Smooth muscle cell (in vitro differentiated cells): ENCODE measurements around the gene PCNT. TPM values are rescaled to one million over a fixed set of nuclear protein-coding genes. Genes with fewer than 3 reads are reported as not detected.

Source experiments
- DNase-seq: peaks from one replicate; lab custom pipeline; 2025; ENCODE audit not compliant: unreplicated experiment; lab: John Stamatoyannopoulos, UW
- H2AFZ ChIP-seq: fragments of 200-600 bp; sonication (generic); 2 replicates; pipeline ENCODE4 v1.6.0; 2016; ENCODE audit warnings: antibody characterized with exemption, low read depth, mild to moderate bottlenecking
- H3F3A ChIP-seq: fragments of 200-600 bp; sonication (generic); 2 replicates; pipeline ENCODE4 v1.6.0; 2017; ENCODE audit warnings: antibody characterized with exemption, low read depth
- H3K27ac ChIP-seq: fragments of 200-600 bp; sonication (generic); 2 replicates; pipeline ENCODE4 v1.5.1; 2016; ENCODE audit warnings: low read depth, mild to moderate bottlenecking
- H3K27me3 ChIP-seq: fragments of 200-600 bp; sonication (generic); 2 replicates; pipeline ENCODE4 v1.6.1; 2016; ENCODE audit warnings: low read depth, mild to moderate bottlenecking
- H3K36me3 ChIP-seq: fragments of 200-600 bp; sonication (generic); 2 replicates; pipeline ENCODE4 v1.5.1; 2016; ENCODE audit warnings: low read depth
- H3K4me1 ChIP-seq: fragments of 200-600 bp; sonication (generic); 2 replicates; pipeline ENCODE4 v1.5.1; 2016; ENCODE audit warnings: low read depth
- H3K4me2 ChIP-seq: fragments of 200-600 bp; sonication (generic); 2 replicates; pipeline ENCODE4 v1.6.0; 2016; ENCODE audit warnings: mild to moderate bottlenecking
- H3K4me3 ChIP-seq: fragments of 200-600 bp; sonication (generic); 2 replicates; pipeline ENCODE4 v1.5.1; 2016; ENCODE audit warnings: mild to moderate bottlenecking
- H3K79me2 ChIP-seq: fragments of 200-600 bp; sonication (generic); 2 replicates; pipeline ENCODE4 v1.6.0; 2016; ENCODE audit warnings: low read depth, mild to moderate bottlenecking
- H3K9ac ChIP-seq: fragments of 200-600 bp; sonication (generic); 2 replicates; pipeline ENCODE4 v1.6.0; 2016; ENCODE audit warnings: low read depth
- H3K9me3 ChIP-seq: fragments of 200-600 bp; sonication (generic); replicated peaks from 2 replicates; pipeline ENCODE4 v1.5.1; 2016; ENCODE audit warnings: low read depth
- H4K20me1 ChIP-seq: fragments of 200-600 bp; sonication (generic); 2 replicates; pipeline ENCODE4 v1.6.0; 2016; ENCODE audit warnings: low read depth
- WGBS: methylation state at CpG from one replicate; pipeline ENCODE4 v1.1.7; 2016; ENCODE audit warnings: low lambda C conversion rate; 5-methylcytosine and 5-hydroxymethylcytosine counted together
- polyA plus RNA-seq: library from polyadenylated mRNA; unstranded; fragments of >200 nt; fragmentation: Nextera tagmentation; extraction: Ambion mirVana; gene quantifications from 2 replicates; pipeline ENCODE4 v1.2.1, GENCODE V29; 2016
- total RNA-seq: library from RNA; depleted of rRNA; stranded (reverse); fragments of >200 nt; gene quantifications from 2 replicates; pipeline ENCODE4 v1.2.3, GENCODE V29; 2014
- TF ChIP-seq, protein P1 (sequence below): fragments of 200-600 bp; sonication (generic); IDR thresholded peaks from 2 replicates; pipeline ENCODE4 v1.5.1; 2017; ENCODE audit warnings: borderline replicate concordance, mild to moderate bottlenecking, antibody characterized with exemption; ENCODE audit not compliant: insufficient read depth, poor library complexity, severe bottlenecking

The PCNT gene
- total and polyA plus RNA-seq, 2 experiments from 2014 or later = 9.3 to 10.8 TPM

DNA sequence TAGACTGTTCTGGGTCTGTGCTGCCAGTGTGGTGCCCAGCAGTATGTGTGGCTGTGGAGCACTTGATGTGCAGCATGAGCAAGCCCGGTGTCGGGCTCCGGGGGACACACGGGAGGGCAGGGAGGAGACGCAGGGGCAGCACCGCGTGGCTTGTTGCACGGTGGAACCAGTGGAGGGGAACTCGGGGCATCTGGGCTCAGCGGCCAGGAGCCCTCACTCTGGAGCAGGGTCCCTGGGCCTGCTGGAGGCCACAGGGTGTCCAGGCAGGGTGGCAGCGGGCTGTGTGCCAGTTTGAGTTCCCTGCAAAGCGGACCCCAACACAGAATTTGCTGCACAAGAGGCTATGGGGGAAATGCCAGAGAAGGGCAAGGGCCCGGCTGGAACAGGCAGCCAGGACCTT is 30.6 kb downstream of the PCNT start:
- H4K20me1 ChIP-seq = no peaks in the 10 kb centered on the region
- no peaks in the 10 kb centered on the region for H3K9me3 ChIP-seq
- H2AFZ ChIP-seq = no peak overlapping the region
- H3K4me3 ChIP-seq = no peak overlapping the region
- H3K4me2 ChIP-seq = no peak overlapping the region
- H3K4me1 ChIP-seq = no peaks in the 10 kb centered on the region
- TF ChIP-seq, protein P1, sequence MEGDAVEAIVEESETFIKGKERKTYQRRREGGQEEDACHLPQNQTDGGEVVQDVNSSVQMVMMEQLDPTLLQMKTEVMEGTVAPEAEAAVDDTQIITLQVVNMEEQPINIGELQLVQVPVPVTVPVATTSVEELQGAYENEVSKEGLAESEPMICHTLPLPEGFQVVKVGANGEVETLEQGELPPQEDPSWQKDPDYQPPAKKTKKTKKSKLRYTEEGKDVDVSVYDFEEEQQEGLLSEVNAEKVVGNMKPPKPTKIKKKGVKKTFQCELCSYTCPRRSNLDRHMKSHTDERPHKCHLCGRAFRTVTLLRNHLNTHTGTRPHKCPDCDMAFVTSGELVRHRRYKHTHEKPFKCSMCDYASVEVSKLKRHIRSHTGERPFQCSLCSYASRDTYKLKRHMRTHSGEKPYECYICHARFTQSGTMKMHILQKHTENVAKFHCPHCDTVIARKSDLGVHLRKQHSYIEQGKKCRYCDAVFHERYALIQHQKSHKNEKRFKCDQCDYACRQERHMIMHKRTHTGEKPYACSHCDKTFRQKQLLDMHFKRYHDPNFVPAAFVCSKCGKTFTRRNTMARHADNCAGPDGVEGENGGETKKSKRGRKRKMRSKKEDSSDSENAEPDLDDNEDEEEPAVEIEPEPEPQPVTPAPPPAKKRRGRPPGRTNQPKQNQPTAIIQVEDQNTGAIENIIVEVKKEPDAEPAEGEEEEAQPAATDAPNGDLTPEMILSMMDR = no peak
- H3K27ac ChIP-seq = no peak overlapping the region
- H3F3A ChIP-seq = no peaks in the 10 kb centered on the region
- no peak overlapping the region for H3K9ac ChIP-seq
- no peaks in the 10 kb centered on the region for H3K27me3 ChIP-seq
- WGBS = 96% methylated on average over 13 of the region's 13 CpGs
- no peaks in the 10 kb centered on the region for H3K79me2 ChIP-seq
- DNase-seq = no peak
- no peaks in the 10 kb centered on the region for H3K36me3 ChIP-seq

DNA sequence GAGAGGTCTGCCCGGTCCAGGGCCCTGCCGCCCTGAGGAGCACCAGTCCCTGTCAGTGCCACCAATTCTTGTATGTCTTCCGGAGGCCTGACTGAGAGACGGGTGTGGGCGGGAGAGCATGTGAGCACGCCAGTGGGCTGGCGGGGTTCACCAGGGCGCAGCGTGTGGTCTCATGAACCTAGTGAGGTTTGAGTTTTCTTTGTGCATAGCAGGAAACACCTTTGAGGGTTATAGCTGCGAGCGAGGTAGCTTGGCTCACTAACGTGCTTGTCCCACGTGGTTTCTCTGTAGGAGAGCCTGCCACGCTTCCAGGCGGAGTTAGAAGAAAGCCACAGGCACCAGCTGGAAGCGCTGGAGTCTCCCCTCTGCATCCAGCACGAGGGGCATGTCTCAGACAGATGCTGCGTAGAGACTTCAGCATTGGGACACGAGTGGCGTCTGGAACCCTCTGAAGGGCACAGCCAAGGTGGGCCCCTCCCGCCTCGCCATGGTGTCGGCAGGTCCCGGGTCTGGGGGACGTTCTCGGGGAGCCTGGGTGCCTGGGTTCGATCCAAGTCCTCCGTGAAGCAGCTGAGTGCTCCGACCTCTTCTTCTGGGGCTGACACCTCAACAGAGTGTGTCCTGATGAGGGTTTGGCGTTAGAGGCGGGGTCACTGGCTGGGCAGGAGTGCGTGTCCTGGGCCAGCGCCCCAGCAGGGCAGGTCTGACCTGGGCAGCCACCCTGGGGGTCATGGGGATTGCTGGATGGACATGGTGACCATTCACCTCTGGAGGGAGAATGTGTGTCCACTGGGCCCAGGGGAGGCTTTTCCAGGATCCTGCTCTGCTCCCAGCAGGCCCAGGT is 31.4 kb downstream of the PCNT start:
- Histone ChIP-seq H3K79me2 (no peaks in the 10 kb centered on the region), H3F3A (no peaks in the 10 kb centered on the region), H2AFZ (no peak overlapping the region), H3K4me2 (no peak overlapping the region), H3K36me3 (no peaks in the 10 kb centered on the region), H3K9me3 (no peaks in the 10 kb centered on the region), H3K9ac (no peak overlapping the region), H3K4me3 (no peak overlapping the region), H3K27me3 (no peaks in the 10 kb centered on the region), H3K4me1 (no peaks in the 10 kb centered on the region), H3K27ac (no peak overlapping the region), H4K20me1 (no peaks in the 10 kb centered on the region)
- no peak for DNase-seq
- WGBS = 93% methylated on average over 33 of the region's 33 CpGs
- TF ChIP-seq, protein P1 = no peak

DNA sequence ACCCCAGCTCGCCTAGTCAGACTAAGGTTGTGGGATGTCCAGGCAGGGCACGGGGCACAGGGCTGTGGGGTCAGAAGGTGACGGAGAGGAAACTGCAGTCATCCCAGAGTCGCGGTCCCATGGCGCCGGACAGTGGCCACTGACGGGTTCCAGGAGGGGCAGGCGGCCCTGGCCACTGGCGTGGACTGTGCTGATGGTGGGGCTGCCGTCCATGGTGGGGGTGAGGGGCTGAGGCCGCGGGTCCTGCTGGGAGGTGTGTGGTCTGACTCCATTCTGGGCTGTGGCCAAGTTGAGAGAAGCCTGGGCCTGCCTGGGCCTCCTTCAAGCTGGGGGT is 32.0 kb downstream of the PCNT start:
- Histone ChIP-seq H3K79me2 (no peaks in the 10 kb centered on the region), H3K27me3 (no peaks in the 10 kb centered on the region), H2AFZ (no peak overlapping the region), H3F3A (no peaks in the 10 kb centered on the region), H3K4me1 (no peaks in the 10 kb centered on the region), H3K36me3 (no peaks in the 10 kb centered on the region), H3K9me3 (no peaks in the 10 kb centered on the region), H3K4me3 (no peak overlapping the region), H3K4me2 (no peak overlapping the region), H4K20me1 (no peaks in the 10 kb centered on the region), H3K9ac (no peak overlapping the region), H3K27ac (no peak overlapping the region)
- 98% methylated on average over 13 of the region's 13 CpGs for WGBS
- DNase-seq = no peak
- TF ChIP-seq, protein P1 = no peak
